PFSK-1 (cell line): ENCODE data around the gene ZNF618.

Source experiments
- FOXP2 ChIP-seq: optimal IDR thresholded peaks from 2 replicates; pipeline ENCODE3; 2011; ENCODE audit warnings: borderline replicate concordance, control low read depth, inconsistent platforms; ENCODE audit not compliant: insufficient read depth; ENCODE audit errors: extremely low read length, extremely low read depth
- POLR2AphosphoS5 ChIP-seq: IDR thresholded peaks from 2 replicates; pipeline ENCODE4 v1.6.1; 2012; ENCODE audit warnings: low read depth, mild to moderate bottlenecking, control low read depth, low read length, moderate library complexity
- SIN3A ChIP-seq: IDR thresholded peaks from 2 replicates; pipeline ENCODE4 v1.6.1; 2012; ENCODE audit warnings: mild to moderate bottlenecking, low read length, moderate library complexity, borderline replicate concordance; ENCODE audit not compliant: insufficient read depth
- TAF1 ChIP-seq: IDR thresholded peaks from 2 replicates; pipeline ENCODE4 v1.6.1; 2012; ENCODE audit warnings: low read length, control low read depth, borderline replicate concordance; ENCODE audit not compliant: insufficient read depth
- TF ChIP-seq, protein P1 (sequence below), 2 experiments: IDR thresholded peaks; 2 replicates each; pipeline versions ENCODE4 v1.6.1 to v1.8.0; 2011 to 2012; ENCODE audit warnings: low read depth in 2 of 2, low read length in 2 of 2, control low read depth in 1 of 2, inconsistent platforms in 1 of 2, mild to moderate bottlenecking in 1 of 2, moderate library complexity in 1 of 2; ENCODE audit not compliant: insufficient read depth in 1 of 2

ZNF618 gene

DNA sequence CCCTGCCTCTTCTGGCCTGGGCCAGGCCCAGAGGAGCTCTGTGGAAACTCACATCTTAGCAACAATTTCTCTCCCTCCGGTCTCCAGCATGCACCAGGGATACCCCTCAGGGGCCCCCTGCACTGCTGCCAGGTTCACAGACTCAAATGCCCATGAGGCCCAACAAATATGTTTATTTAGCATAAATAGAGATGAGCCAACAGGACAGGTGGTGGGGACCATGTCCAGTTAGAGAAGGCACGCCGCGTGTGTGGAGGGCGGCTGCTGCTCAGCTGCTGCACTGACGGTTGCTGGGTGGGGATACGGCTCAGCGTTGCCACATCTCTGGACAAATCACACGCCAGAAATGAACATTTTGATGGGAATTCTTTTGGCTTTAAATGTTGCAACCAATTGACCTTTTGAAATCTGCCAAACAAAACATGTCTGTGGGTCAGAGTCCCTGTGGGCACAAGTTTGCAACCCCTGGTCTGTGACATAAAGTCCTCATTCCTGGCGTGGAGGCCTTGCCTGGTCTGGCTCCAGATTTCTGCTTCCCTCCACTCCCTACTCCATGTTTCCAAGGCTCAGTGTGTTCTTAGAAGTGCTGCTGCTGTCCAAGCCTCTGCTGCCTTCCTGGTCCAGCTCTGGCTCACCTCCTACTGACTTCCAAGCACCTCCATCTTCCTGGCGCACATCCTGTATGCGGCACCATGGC, 113.1 kb downstream of the ZNF618 start:
- no peak for TF ChIP-seq POLR2AphosphoS5

DNA sequence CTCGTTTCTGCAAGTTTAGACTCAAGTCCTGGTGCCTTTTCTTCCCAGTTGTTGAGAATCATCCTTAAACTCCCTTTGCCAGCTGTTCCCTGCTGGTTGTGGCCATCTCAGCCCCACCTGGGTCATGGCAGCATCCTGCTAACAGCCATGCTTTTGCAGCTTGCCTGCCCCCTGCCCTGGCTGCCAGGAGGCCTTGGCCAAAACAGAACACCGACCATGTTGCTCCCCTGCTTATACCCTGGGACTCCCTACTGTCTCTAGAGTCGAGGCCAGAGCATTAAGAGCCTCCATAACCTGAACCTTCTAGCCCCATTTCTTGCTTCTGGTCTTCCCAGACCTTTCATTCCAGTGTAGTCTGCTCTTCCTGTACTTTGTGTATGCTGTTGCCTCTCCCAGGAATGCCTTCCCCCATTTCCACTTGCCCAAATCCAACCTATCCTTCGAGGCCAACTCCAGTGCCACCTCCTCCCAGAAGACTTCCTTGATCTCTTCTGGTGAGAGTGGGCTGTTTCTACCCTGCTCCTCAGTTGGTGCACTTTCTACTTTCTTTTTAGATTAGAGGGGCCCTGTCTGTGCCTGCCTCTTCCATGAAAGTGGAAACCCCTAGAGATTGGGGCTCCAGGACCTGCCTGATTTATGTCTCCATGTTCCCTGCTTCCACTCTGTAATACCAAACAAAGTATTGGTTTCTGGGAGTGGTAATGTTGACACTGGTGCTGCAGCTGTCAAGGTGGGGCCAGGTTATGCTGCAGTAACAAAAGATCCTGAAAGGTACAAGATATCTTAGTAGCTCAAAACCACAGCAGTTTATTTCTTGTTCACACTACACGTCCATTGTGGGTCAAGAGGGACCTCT, 113.8 kb downstream of the ZNF618 start:
- TF ChIP-seq, protein P1, sequence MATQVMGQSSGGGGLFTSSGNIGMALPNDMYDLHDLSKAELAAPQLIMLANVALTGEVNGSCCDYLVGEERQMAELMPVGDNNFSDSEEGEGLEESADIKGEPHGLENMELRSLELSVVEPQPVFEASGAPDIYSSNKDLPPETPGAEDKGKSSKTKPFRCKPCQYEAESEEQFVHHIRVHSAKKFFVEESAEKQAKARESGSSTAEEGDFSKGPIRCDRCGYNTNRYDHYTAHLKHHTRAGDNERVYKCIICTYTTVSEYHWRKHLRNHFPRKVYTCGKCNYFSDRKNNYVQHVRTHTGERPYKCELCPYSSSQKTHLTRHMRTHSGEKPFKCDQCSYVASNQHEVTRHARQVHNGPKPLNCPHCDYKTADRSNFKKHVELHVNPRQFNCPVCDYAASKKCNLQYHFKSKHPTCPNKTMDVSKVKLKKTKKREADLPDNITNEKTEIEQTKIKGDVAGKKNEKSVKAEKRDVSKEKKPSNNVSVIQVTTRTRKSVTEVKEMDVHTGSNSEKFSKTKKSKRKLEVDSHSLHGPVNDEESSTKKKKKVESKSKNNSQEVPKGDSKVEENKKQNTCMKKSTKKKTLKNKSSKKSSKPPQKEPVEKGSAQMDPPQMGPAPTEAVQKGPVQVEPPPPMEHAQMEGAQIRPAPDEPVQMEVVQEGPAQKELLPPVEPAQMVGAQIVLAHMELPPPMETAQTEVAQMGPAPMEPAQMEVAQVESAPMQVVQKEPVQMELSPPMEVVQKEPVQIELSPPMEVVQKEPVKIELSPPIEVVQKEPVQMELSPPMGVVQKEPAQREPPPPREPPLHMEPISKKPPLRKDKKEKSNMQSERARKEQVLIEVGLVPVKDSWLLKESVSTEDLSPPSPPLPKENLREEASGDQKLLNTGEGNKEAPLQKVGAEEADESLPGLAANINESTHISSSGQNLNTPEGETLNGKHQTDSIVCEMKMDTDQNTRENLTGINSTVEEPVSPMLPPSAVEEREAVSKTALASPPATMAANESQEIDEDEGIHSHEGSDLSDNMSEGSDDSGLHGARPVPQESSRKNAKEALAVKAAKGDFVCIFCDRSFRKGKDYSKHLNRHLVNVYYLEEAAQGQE (IDR thresholded peaks at IDR 0.05; ENCODE audit: insufficient read depth in 1 of 2, low read depth in 2 of 2, low read length in 2 of 2), result no peak
- TF ChIP-seq FOXP2 (no peak), POLR2AphosphoS5 (no peak), TAF1 (no peak), SIN3A (no peak)

DNA sequence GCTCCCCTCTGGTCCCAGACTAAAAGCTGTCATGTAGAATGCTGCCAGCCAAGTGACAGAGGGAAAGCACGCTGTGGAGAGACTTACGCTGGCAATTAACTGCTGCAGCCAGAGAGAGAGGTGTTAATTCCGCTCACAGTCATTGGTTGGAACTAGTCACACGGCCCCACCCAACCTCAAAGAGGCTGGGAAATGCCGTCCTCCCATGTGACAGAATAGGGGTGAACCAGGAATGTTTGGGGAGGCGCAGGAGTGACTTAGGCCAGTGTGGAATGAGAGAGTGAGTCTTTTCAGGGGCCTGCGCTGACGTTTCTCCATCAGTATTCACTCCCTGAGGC, 114.4 kb downstream of the ZNF618 start:
- TF ChIP-seq TAF1 (no peak), SIN3A (no peak), POLR2AphosphoS5 (no peak), FOXP2 (no peak)
- TF ChIP-seq, protein P1 (IDR thresholded peaks at IDR 0.05; ENCODE audit: insufficient read depth in 1 of 2, low read depth in 2 of 2, low read length in 2 of 2), result no peak

DNA sequence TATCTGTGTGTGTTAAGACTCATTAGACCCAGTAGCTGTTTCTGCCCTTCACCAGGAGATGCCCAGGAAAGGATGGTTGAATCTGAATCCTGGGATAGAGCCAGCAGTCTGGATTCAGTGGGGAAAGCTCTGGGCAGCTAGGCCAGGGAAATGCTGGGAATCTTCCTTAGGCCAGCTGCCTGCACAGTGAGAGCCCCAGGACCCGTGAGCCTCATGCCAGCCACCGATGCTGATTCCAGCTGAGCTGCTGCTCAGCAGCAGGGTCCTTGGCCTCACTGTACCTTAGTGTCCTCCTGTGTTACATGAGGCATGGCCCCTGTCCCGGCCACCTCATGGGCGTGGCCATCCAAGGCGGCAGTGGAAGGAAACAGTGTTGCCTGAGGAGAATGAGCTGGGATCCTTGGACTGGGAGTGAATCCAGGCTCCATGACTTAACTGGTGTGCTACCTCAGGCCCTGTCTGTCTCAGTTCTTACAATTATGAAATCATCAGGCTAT, 114.9 kb downstream of the ZNF618 start:
- TF ChIP-seq, protein P1 (IDR thresholded peaks at IDR 0.05; ENCODE audit: insufficient read depth in 1 of 2, low read depth in 2 of 2, low read length in 2 of 2), result no peak
- TF ChIP-seq POLR2AphosphoS5, result no peak
- no peak for TF ChIP-seq SIN3A
- TF ChIP-seq FOXP2, result no peak
- TF ChIP-seq TAF1, result no peak

DNA sequence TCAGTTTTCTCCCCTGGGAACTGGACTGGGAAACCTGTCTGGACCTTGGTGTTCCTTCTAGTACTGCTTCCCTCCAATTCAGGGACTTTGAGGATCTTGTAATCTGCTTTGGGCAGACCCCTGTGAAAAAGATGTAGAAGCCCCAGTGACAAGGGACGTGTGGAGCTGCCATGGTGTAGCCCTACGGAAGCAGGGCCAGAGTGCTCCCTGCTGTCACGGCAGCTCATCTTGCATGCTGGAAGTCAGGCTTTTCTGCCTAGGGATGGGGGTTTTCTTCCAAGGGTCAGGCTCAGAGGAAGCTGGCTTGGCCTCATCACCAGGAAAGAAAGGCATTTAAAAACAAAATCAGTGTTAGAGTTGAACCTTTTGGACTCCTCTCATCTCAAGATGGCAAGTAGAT, 115.6 kb downstream of the ZNF618 start:
- TF ChIP-seq TAF1, result no peak
- TF ChIP-seq SIN3A, result no peak
- TF ChIP-seq FOXP2, result no peak
- TF ChIP-seq, protein P1 (IDR thresholded peaks at IDR 0.05; ENCODE audit: insufficient read depth in 1 of 2, low read depth in 2 of 2, low read length in 2 of 2), result no peak
- no peak for TF ChIP-seq POLR2AphosphoS5
